Erythroblast (primary cell): ENCODE data around the gene FASTK.
A peak's percentile ranks its signal among the peaks of the same experiment; 100 is the strongest.

Experiments used
- DNase-seq, 2 experiments: peaks; one replicate each; lab custom pipeline; 2025; lab: John Stamatoyannopoulos, UW
- GATA1 ChIP-seq: IDR thresholded peaks from 2 replicates; pipeline ENCODE4 v1.6.1; 2011; ENCODE audit warnings: low read depth, mild to moderate bottlenecking, control low read depth, low read length, moderate library complexity
- POLR2A ChIP-seq: IDR thresholded peaks from 2 replicates; pipeline ENCODE4 v1.6.1; 2011; ENCODE audit warnings: mild to moderate bottlenecking, low read length

The FASTK gene

DNA sequence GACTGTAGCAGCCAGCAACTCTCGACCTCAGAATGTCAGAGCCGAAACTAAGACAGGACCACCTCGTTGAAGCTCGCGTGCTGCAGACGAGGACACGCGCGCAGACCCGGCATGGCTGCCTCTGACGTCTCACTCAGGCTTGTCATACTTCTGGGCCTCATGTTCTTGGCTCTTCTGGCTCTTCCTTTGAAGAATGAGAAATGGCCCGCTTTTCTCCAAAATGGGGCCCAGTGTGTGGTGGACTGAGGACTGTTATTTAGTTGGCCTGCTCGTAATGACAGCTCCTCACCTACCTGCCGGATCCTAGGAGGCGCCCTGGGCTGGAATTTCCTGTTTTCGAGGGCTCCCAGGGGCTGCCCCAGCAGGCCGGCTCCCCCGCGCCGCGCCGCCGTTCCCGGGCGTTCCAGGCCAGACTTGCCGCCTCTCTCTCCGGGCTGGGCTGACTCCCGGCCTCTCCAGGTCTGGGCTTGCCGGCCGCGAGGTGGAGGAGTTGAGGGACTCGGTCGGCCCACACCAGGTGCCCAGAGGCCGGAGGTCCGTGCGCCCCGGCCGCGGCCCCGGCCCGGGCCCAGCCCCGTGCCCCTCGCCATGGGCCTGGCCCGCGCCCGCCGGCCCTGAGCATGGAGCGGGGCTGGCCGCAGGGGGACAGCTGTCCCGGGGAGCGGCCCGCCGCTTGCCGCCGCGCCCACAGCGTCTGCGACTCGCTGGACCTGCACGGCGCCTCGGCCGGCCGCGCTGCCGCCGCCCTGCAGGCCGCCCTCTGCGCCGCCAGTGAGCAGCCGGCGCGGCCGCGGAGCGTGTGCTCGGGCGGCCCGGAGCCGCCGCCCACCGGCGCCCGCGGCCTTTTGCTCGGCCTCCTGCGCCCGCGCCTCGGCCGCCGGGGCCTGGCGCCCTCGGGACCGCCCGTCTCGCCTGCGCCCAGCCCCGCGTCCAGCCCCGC is 33.8 kb upstream of the FASTK start:
- DNase-seq: peak; percentile 66 to 71
- no peak for TF ChIP-seq GATA1
- no peak for TF ChIP-seq POLR2A

DNA sequence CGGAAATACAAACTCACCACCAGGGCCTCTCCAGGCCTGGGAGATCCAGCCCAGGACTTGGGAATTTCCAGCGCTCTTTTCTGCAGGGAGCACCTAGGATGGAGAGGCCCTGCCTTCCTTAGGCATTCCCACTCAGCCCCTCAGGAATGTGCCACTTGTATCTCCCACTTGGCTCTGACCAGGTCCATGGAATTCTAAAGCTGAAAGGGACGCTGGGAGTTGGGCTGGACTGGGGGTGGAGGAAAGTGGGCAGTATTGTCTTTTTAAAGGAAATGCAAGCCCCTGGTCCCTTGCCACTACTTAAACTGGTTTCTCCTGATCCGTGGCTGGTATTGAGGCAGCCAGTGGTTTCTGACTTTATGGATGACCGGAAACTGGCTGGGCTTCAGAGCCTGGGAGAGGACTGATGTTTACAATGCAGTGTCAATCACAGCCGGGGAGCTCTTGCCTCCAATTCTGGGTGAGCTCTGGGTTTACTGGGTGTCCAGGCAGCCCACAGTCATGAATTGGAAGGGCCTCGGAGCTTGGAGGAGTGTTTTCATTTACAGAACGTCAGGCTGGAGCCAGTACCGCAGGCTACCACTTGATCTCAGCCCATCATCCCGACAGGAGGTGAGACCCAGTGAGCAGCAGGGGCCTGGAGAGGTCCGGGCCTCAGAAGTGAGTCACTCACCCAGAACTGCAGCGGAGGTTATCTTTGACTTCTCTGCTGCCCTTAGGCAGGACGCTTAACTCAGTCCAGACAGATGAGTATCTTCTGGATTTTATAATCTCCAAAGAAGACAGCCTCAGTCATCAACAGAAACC is 32.9 kb upstream of the FASTK start:
- DNase-seq: peak; percentile 26 to 49
- TF ChIP-seq GATA1 (no peak), POLR2A (no peak)

DNA sequence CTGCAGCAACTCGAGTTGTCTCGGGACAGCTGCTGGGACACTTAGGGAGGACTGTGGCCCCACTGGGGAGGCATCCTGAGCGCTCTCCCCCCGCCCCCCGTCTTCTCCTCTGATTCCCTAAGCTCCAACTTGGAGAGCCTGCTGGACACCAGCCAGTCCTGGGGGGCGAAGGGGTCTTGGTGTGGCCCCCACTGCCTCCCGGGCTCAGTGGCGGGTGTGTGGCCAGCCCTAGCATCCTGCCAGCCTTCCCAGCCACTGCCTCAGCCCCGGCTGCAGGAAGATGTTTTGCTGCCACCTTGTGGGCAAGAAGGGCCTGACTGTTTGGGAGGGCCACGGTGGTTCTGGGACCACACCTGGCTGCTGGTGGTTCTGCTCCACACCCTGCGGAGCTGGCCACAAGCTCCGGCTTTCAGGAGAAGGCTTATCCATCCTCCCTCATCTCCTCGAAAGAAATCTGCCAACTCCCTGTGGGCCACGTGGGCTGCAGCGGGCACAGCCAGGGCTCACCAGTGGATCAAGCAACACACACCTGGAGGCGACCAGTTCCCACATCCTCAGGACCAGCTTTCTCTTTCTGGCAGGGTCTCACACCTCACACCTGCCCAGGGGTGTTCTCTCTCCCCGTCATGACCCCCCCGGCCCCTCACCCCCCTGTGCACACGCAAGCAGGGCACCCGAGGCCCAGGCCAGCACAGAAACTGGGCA is 30.5 kb upstream of the FASTK start:
- no peak for TF ChIP-seq GATA1
- no peak for TF ChIP-seq POLR2A
- peak; percentile 71 to 87 for DNase-seq

GRCh38 chr7:151110236-151110940 is 29.8 kb upstream of the FASTK start:
- DNase-seq: no peak
- TF ChIP-seq POLR2A (no peak), GATA1 (no peak)

DNA sequence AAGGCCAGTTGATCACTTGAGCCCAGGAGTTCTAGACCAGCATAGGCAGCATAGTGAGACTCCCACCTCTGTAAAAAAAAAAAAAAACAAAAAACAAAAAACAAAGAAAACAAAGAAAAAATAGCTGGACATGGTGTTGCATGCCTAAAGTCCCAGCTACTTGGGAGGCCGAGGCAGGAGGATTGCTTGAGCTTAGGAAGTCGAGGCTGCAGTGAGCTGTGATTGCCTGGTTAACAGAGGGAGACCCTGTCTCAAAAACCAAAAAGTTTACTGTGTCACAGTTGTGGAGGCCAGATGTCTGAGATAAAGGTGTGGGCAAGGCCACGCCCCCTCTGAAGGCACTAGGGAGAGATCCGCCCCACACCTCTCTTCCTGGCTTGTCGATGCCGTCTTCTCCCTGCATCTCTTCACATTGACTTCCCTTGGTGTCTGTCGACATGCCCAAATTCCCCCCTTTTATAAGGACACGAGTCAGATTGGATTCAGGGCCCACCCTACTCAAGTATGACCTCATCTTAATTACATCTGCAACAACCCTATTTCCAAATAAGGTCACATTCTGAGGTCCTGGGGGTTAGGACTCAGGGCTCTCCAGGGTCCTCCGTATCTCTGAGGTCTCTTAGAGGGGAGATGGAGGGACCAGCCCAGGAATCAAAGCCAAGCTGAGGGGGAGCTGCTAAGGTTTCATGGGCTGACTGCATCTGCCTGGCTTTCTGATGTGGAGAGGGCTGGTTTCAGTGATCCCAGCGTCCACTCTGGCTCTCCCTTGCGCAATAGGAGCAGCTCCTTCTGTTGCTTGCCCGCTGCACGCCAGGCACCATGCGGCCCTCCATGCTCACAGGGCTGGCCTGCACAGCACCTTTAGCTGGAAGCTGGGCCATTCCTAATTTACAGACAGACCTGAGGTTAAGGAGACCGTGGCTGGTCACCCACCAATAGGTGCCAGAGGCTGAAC is 28.8 kb upstream of the FASTK start:
- DNase-seq: peak in 1 of 2 experiments; percentile 30

GRCh38 chr7:151107882-151108281 is 27.3 kb upstream of the FASTK start:
- TF ChIP-seq GATA1 (no peak), POLR2A (no peak)
- no peak for DNase-seq

More for the DNA sequence above, 28.8 kb upstream of the FASTK start:
- TF ChIP-seq GATA1 (no peak), POLR2A (no peak)

DNA sequence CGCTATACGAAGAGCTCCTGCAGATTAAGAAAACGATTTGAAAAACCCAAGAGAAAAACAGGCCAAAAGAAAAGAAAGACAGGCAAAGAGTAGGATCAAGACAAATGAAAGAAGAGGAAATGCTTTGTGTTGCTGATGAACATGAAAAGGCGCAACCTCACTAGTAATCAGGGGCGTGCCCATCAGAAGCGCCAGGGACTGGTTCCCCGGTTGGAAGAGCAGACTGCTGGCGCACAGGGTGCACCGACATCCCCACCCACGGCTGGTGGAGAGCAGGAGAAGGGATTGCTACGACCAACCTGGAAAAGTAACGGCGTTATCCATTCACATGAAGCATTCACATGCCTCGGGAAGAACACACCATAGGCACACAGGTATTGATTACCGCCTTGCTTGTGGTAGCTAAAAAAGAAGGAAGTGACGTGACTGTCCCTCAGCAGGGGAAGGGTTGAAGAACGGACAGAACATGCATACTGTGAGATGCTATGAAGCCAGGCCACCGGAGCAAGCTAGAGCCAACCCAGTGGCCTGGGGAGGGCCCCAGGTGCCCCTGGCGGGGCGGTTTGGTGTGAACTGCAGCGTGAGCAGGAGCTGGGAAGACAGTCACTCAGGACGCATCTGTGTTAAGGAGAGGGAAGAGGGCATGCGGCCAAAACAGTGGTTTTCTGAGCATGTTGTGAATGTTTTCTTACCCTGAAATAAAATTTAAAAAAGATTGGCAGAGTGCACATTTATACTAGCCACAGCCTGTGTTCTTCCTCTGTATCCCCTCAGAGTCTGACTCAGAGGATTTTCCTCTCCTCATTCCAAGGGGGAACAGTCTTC is 24.0 kb upstream of the FASTK start:
- DNase-seq: no peak
- TF ChIP-seq POLR2A: no peak
- TF ChIP-seq GATA1: no peak

DNA sequence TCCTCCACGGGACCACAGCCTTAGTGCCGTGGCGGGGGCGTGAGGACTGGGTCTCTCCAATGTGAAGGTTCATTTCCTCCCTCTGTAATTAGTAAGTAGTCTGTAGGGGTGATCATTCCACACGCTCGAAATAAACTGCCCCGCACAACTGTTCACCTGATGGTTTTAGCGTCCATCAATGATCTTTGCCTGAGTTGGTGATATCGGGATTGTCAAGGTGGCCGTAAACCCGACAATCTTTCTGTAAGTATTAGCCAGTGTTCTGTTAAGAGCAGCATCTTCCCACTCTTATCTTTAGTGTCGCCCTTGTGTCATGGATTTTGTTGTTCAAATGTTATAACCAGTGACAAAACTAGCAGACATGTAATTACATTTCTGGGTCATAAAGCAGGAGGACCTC is 23.4 kb upstream of the FASTK start:
- TF ChIP-seq POLR2A: no peak
- TF ChIP-seq GATA1: no peak
- DNase-seq: no peak

GRCh38 chr7:151102991-151103390 is 22.4 kb upstream of the FASTK start:
- TF ChIP-seq POLR2A (no peak), GATA1 (no peak)
- no peak for DNase-seq

DNA sequence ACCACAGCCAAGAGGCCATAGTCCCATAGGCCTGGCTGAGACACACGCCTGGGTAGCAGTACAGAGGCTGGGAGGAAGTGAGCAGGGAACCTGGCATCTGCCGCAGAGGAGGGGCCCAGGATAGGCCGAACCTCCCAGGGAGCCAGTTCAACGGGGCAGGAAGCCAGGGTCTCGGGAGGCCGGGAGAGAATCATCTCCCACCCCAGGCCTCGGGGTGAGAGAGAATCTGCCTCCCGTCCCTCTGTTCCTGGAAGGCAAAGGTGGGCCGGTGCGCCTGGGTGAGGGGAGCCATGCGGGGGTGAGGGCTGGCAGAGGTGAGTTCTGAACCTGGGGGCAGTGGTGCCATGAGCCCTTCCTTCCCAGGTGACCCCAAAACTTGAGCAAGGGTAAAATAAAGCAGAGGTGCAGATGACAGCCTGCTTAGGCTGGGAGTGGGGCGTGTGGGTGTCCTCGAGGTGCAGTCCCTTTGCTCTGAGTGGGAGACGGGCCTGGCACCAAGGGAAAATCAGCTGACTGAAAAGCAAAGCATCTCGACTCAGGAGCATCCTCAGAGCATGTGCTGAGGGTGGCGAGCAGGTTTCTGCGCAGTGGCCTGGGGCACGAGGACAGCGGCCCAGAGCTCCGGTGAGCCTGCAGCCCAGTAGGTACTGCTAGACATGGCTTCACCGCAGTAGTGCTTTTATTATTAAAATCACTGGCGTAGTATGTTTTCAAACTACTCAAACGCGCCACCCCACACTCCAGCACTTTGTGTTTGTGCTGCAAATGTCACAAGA is 21.2 kb upstream of the FASTK start:
- no peak for DNase-seq
- TF ChIP-seq POLR2A (no peak), GATA1 (no peak)
